Small intestine (tissue), 7 donors: ENCODE results near the gene ZBED4. TPM values are rescaled to one million over a fixed set of nuclear protein-coding genes. Genes with fewer than 3 reads are reported as not detected.

ENCODE experiments used
- DNase-seq, 2 donors: peaks; one replicate each; pipeline versions ENCODE4 v3.0.0 to v3.0.0-alpha.2; 2013
- FAIRE-seq: peaks from 2 replicates; lab custom pipeline; 2012; peaks lifted over from hg19 to GRCh38; lab: Jason Lieb, UNC
- H3K27ac ChIP-seq, 3 donors: one replicate each; pipeline ENCODE4 v1.5.1; 2013; ENCODE audit warnings: low read length in 2 of 3, mild to moderate bottlenecking in 2 of 3, control low read depth in 1 of 3, inconsistent platforms in 1 of 3, low read depth in 1 of 3, moderate library complexity in 1 of 3
- H3K27me3 ChIP-seq, 3 donors: one replicate each; pipeline ENCODE4 v1.6.1; 2013; ENCODE audit warnings: low read length in 3 of 3, inconsistent platforms in 1 of 3; ENCODE audit not compliant: control insufficient read depth in 3 of 3, insufficient read depth in 3 of 3
- H3K36me3 ChIP-seq, 3 donors: one replicate each; pipeline ENCODE4 v1.6.1; 2013; ENCODE audit warnings: low read length in 3 of 3, inconsistent platforms in 1 of 3, low read depth in 1 of 3, mild to moderate bottlenecking in 1 of 3, moderate library complexity in 1 of 3; ENCODE audit not compliant: control insufficient read depth in 3 of 3, insufficient read depth in 2 of 3
- H3K4me1 ChIP-seq, 3 donors: one replicate each; pipeline ENCODE4 v1.6.1; 2013; ENCODE audit warnings: low read length in 2 of 3, inconsistent platforms in 1 of 3, low read depth in 1 of 3, mild to moderate bottlenecking in 1 of 3, moderate library complexity in 1 of 3; ENCODE audit not compliant: control insufficient read depth in 3 of 3, insufficient read depth in 2 of 3
- H3K4me3 ChIP-seq, 3 donors: one replicate each; pipeline ENCODE4 v1.5.1; 2013; ENCODE audit warnings: low read length in 3 of 3, control low read depth in 1 of 3, inconsistent platforms in 1 of 3, low read depth in 1 of 3, mild to moderate bottlenecking in 1 of 3, moderate library complexity in 1 of 3
- H3K9me3 ChIP-seq, 2 donors: one replicate each; pipeline ENCODE4 v1.6.1; 2013; ENCODE audit warnings: low read depth in 1 of 2, low read length in 1 of 2; ENCODE audit not compliant: control insufficient read depth in 2 of 2, insufficient read depth in 1 of 2
- WGBS, 3 donors: extraction: QIAGEN DNeasy Blood & Tissue Kit; methylation state at CpG; one replicate each; pipeline ENCODE4 v1.1.7; 2013; 5-methylcytosine and 5-hydroxymethylcytosine counted together
- polyA plus RNA-seq, 4 donors: library from polyadenylated mRNA; stranded (reverse) in 3 of 4; unstranded in 1 of 4; fragments of 200-250 nt in 3 of 4; fragments of 120-200 nt in 1 of 4; gene quantifications; one replicate each; pipeline versions ENCODE4 v1.2.1 to v1.2.3, GENCODE V29; 2013
- donor health status: healthy with polysubstance abuse.
- donor health status: control.
- donor health status: control.
- donor health status: Bipolar disorder and iron deficiency.
- donor health status: healthy.

The ZBED4 gene
- polyA plus RNA-seq, 4 donors = 3.2 to 12.4 (median 5.6) TPM

DNA sequence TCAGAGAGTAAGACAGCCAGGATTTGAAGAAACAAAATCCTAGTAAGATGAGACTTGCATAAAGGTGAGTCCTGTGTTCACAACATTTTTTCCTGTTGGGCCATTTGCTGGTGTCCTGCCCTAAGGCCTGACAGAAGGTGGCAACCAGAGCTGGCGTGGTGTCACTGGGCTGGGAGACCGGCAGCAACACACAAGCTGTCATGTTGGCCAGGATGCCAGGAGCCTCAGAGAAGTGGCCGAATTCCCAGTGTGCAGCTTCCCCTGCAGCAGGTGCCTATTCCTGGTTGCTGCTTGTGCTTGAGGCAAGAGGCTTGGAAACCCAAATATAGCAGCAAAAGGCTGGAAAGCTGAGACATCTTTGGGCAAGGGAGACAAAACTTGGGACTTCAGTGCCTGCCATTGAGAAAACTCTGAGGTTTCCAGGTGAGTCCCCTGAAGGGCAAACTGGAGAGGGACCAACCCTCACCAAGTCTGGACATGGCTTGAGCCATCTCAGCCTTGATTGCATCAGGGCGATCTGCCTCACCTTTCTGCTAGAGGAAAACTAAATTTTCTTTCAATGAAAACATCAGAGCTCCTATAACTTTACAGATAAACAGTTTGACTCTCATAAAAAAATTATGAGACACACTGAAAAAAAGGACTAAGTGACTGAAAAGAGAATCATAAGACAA, 38.7 kb downstream of the ZBED4 start:
- 95 to 97% (median 96%) methylated on average over 4 of the region's 4 CpGs for WGBS, 3 donors
- FAIRE-seq = no peak

DNA sequence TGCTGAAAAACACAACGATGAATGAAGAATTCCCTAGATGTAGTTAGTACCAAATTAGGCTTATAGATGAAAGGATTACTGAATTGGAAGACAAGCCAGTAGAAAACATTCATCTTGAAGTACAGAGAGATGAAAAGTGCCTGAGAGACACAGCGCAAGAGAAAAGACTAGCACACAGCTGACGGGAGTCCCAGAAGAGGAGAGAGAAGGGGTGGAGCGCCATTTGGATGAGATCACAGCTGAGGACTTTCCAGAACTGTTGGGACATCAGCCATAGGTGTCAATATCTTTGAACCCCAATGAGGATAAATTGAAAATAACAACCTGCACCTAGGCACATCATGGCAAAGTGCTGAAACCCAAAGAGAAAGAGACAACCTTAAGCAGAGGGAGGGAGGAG, 39.4 kb downstream of the ZBED4 start:
- FAIRE-seq (no peak), DNase-seq (no peak)
- Histone ChIP-seq H3K27ac (no peak overlapping the region), H3K4me1 (no peaks in the 10 kb centered on the region), H3K4me3 (no peak overlapping the region), H3K36me3 (peaks cover 0 to 20% (median 6%) of the 10 kb centered on the region in 3 donors), H3K27me3 (no peaks in the 10 kb centered on the region), H3K9me3 (peaks cover 0 to 39% of the 10 kb centered on the region in 2 donors)
- 94 to 98% (median 96%) methylated on average over 4 of the region's 4 CpGs for WGBS, 3 donors

More for the DNA sequence above, 38.7 kb downstream of the ZBED4 start:
- peaks cover 0 to 23% (median 6%) of the 10 kb centered on the region in 3 donors for H3K36me3 ChIP-seq
- no peak overlapping the region for H3K27ac ChIP-seq
- no peak overlapping the region for H3K4me3 ChIP-seq
- H3K27me3 ChIP-seq = no peaks in the 10 kb centered on the region
- no peaks in the 10 kb centered on the region for H3K4me1 ChIP-seq
- peaks cover 0 to 39% of the 10 kb centered on the region in 2 donors for H3K9me3 ChIP-seq
- no peak for DNase-seq

DNA sequence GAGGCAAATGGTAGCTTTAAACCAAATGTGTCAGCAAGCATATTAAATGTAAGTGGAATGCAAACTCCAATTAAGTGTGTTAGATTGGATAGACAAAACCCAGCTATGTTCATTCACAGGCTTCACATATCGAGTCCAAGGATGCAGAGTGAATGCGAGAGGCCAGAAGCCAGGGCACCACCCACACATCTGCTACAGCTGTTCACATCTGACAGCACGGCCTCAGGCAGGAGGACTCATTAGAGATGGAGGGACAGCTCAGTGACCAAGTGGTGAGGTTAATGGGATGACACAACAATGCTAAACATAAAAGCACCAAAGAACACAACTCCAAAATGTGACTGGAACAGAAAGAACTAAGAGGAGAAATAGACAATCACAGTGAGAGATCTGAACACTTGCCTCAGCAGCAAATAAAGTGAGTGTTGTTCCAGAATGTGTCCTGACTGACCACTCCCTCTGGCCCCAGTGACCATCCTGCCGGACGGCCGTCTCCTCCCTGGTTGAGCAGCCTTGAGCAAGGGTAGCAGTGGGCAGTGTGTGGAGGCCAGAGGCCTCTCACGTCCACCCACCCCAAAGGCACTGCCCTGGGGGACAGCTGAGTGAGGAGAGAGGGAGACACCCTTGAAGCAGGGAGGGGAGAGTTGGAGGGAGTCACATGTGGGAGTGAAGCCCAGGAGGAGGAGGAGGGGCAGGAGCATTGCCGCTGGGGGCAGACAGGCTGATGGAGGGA, 40.8 kb downstream of the ZBED4 start:
- Histone ChIP-seq H3K4me3 (no peak overlapping the region), H3K27ac (no peak overlapping the region), H3K27me3 (no peaks in the 10 kb centered on the region), H3K9me3 (peaks cover 0 to 28% of the 10 kb centered on the region in 2 donors), H3K36me3 (peaks cover 0 to 13% (median 2%) of the 10 kb centered on the region in 3 donors), H3K4me1 (no peaks in the 10 kb centered on the region)
- FAIRE-seq (no peak), DNase-seq (no peak)
- 90 to 94% (median 94%) methylated on average over 8 of the region's 8 CpGs for WGBS, 3 donors

DNA sequence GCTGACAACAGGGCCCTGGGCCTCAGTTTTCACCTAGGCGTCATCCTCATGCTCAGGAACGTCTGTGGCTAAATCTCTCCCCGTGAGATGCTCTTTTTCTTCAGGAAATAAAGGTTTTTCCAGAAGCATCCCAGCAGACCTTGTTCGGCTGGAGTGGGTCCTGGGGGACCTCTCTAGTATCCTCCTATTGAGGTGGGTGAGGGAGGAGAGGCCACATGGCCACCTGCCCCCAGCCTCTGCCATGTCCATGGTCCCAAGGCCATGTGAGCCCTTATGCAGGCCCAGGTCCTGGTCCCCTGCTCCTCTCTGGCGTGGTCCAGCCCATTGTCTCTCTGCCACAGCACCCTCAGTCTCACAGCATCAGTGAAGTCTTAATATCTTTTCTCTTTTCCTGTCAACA, 42.6 kb downstream of the ZBED4 start:
- no peaks in the 10 kb centered on the region for H3K4me1 ChIP-seq
- no peak overlapping the region for H3K4me3 ChIP-seq
- H3K27me3 ChIP-seq = no peaks in the 10 kb centered on the region
- no peak for FAIRE-seq
- 92 to 95% (median 95%) methylated on average over 5 of the region's 5 CpGs for WGBS, 3 donors
- H3K9me3 ChIP-seq = peaks cover 0 to 11% of the 10 kb centered on the region in 2 donors
- no peak for DNase-seq
- H3K36me3 ChIP-seq = peaks cover 0 to 24% (median 2%) of the 10 kb centered on the region in 3 donors
- H3K27ac ChIP-seq = no peak overlapping the region

DNA sequence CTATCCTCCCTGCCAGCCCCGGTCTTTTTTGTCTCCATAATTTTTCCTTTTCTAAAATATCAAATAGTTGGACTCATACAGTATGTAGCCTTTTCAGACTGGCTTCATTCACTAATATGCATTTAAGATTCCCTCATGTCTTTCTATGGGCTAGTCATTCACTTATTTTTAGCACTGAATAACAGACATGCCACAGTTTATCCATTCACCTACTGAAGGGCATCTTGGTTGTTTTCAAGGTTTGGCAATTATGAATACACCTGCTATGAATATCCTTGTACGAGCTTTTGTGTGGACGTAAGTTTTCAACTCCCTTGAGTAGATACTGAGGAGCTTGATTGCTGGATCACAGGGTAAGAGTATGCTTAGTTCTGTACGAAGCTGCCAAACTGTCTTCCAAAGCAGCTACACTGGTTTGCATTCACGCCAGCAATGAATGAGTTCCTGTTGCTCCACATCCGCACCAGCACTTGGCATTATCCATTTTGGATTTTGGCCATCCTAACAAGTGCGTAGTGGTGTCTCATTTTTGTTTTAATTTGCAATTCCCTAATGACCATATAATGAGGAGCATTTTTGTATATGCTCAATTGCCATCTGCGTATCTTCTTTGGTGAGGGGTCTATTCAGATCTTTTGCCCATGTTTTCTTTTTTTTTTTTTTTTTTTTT, 43.5 kb downstream of the ZBED4 start:
- H3K36me3 ChIP-seq = peaks cover 0 to 29% (median 2%) of the 10 kb centered on the region in 3 donors
- peaks cover 0 to 11% of the 10 kb centered on the region in 2 donors for H3K9me3 ChIP-seq
- WGBS, 3 donors = 92 to 96% (median 96%) methylated on average over 8 of the region's 8 CpGs
- no peaks in the 10 kb centered on the region for H3K4me1 ChIP-seq
- H3K27me3 ChIP-seq = no peaks in the 10 kb centered on the region
- H3K4me3 ChIP-seq = no peak overlapping the region
- FAIRE-seq (no peak), DNase-seq (no peak)
- H3K27ac ChIP-seq = no peak overlapping the region

DNA sequence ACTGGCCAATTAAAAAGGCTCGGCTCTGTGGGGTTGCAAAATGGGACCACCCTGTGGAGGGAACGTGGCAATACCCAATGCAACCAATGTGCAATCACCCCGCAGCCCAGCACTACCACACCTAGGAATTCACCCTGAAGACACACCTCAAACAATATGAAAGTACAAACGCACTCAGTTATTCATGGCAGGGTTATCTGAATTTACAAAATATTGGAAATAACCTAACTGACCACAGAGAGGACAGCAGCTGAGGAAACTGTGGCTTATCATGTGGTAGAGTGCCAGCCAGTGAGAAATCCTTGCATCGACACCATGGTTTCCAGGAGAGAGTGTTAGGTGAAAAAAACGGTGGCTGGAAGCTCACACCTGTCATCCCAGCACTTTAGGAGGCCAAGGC, 45.9 kb downstream of the ZBED4 start:
- Histone ChIP-seq H3K9me3 (peaks cover 0 to 4% of the 10 kb centered on the region in 2 donors), H3K4me1 (no peaks in the 10 kb centered on the region), H3K27ac (no peak overlapping the region), H3K36me3 (peaks cover 4 to 40% (median 5%) of the 10 kb centered on the region in 3 donors), H3K4me3 (no peak overlapping the region), H3K27me3 (no peaks in the 10 kb centered on the region)
- WGBS, 3 donors = 83 to 90% (median 83%) methylated on average over 6 of the region's 6 CpGs
- no peak for FAIRE-seq
- no peak for DNase-seq

DNA sequence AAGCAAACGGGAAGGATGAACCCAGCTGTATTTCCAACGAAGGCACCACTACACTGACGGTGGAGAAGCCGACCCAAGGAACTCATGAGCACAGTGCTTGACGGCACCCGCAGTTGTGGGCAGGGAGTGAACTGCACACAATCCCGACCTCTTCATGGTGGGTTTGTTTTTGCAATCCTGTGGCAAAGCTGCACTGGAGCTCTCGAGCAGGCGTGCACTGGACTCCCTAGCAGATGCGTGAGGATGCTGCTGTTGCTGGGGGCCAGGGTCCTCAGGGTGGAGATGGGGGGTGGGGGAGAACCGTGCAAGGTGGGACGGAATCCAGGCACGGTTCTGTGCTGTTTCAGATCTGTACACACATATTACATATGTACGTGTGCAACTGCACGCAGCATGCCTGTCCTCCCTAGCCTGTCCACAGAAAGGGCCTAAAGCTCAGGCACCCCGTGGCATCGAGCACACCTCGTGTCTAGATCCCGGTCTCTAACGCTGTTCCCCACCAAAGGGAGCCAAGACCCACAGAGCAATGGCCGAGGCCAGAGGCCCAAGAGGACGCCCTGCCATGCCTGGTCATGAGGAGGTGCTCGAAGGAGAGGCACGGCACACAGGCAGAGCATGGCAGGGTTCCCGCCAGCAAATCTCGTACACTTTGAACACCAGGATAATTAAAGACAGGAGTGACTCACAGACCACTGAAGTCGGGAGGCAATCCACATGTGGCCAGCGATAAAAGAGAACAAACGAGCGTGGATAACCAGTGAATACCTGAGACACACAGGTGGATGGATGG, 47.0 kb downstream of the ZBED4 start:
- Histone ChIP-seq H3K4me3 (no peak overlapping the region), H3K27me3 (no peaks in the 10 kb centered on the region), H3K9me3 (no peaks in the 10 kb centered on the region), H3K27ac (no peak overlapping the region), H3K4me1 (no peaks in the 10 kb centered on the region), H3K36me3 (peaks cover 4 to 48% (median 5%) of the 10 kb centered on the region in 3 donors)
- WGBS, 3 donors = 87 to 91% (median 89%) methylated on average over 30 of the region's 30 CpGs
- peak in 1 of 2 donors; percentile 6 for DNase-seq
- no peak for FAIRE-seq

DNA sequence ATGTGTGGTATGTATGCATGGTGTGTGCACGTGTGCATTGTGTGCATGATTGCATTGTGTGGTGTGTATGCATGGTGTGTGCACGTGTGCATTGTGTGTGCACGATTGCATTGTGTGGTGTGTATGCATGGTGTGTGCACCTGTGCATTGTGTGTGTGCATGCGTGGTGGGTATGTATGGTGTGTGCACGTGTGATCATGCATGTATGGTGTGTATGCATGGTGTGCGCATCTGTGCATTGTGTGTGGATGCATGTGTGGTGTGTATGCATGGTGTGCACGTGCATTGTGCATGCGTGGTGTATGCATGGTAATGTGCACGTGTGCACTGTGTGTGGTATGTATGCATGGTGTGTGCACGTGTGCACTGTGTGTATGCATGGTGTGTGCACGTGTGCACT, 47.8 kb downstream of the ZBED4 start:
- Histone ChIP-seq H3K36me3 (peaks cover 4 to 50% (median 8%) of the 10 kb centered on the region in 3 donors), H3K9me3 (no peaks in the 10 kb centered on the region), H3K27ac (no peak overlapping the region), H3K4me3 (no peak overlapping the region), H3K4me1 (no peaks in the 10 kb centered on the region), H3K27me3 (no peaks in the 10 kb centered on the region)
- FAIRE-seq (no peak), DNase-seq (no peak)
- 94 to 98% (median 96%) methylated on average over 11 of the region's 11 CpGs for WGBS, 3 donors
